ENCODE data around the gene RPRD1B. TPM values are rescaled to one million over a fixed set of nuclear protein-coding genes. Genes with fewer than 3 reads are reported as not detected.
"Not testable (repeated sequence)": the region's sequence is repeated elsewhere in the genome, so short reads cannot be mapped to it uniquely, and the experiment has no call there.

Gene RPRD1B
- polyA plus RNA-seq, 3 donors = 36.1 to 36.4 (median 36.2) TPM

GRCh38 chr20:38095017-38095686 lies 61.6 kb downstream of the RPRD1B start:
- no peak for DNase-seq (ENCODE audit: low read depth in 3 of 3, low spot score in 2 of 3)

- no peak for DNase-seq (ENCODE audit: low read depth in 3 of 3, low spot score in 2 of 3)
These were observed 65.4 kb downstream of the RPRD1B start for GRCh38 chr20:38098952-38099351.

GRCh38 chr20:38102206-38102605 lies 68.7 kb downstream of the RPRD1B start:
- DNase-seq (ENCODE audit: low read depth in 3 of 3, low spot score in 2 of 3) = not testable (repeated sequence)

- no peak for DNase-seq (ENCODE audit: low read depth in 3 of 3, low spot score in 2 of 3)
These were observed 70.7 kb downstream of the RPRD1B start for GRCh38 chr20:38104285-38104684.

- DNase-seq (ENCODE audit: low read depth in 3 of 3, low spot score in 2 of 3) = no peak
These were observed 72.9 kb downstream of the RPRD1B start for GRCh38 chr20:38106461-38106860.

- DNase-seq (ENCODE audit: low read depth in 3 of 3, low spot score in 2 of 3) = not testable (repeated sequence)
These were observed 73.8 kb downstream of the RPRD1B start for GRCh38 chr20:38107386-38107785.

GRCh38 chr20:38107916-38108315 lies 74.4 kb downstream of the RPRD1B start:
- DNase-seq (ENCODE audit: low read depth in 3 of 3, low spot score in 2 of 3) = not testable (repeated sequence)

GRCh38 chr20:38108438-38108985 lies 75.0 kb downstream of the RPRD1B start:
- no peak for DNase-seq (ENCODE audit: low read depth in 3 of 3, low spot score in 2 of 3)

GRCh38 chr20:38108986-38109541 lies 75.5 kb downstream of the RPRD1B start:
- peak in 1 of 3 donors; percentile 23 for DNase-seq (ENCODE audit: low read depth in 3 of 3, low spot score in 2 of 3)

- DNase-seq (ENCODE audit: low read depth in 3 of 3, low spot score in 2 of 3) = no peak
These were observed 76.3 kb downstream of the RPRD1B start for GRCh38 chr20:38109591-38110524.

- DNase-seq (ENCODE audit: low read depth in 3 of 3, low spot score in 2 of 3) = no peak
These were observed 77.1 kb downstream of the RPRD1B start for GRCh38 chr20:38110525-38111178.

- DNase-seq (ENCODE audit: low read depth in 3 of 3, low spot score in 2 of 3) = no peak
These were observed 78.1 kb downstream of the RPRD1B start for GRCh38 chr20:38111366-38112232.

- DNase-seq (ENCODE audit: low read depth in 3 of 3, low spot score in 2 of 3) = no peak
These were observed 78.8 kb downstream of the RPRD1B start for GRCh38 chr20:38112261-38112929.

- no peak for DNase-seq (ENCODE audit: low read depth in 3 of 3, low spot score in 2 of 3)
These were observed 79.4 kb downstream of the RPRD1B start for GRCh38 chr20:38112930-38113294.

GRCh38 chr20:38113401-38114325 lies 80.1 kb downstream of the RPRD1B start:
- DNase-seq (ENCODE audit: low read depth in 3 of 3, low spot score in 2 of 3) = no peak

GRCh38 chr20:38114353-38114791 lies 80.8 kb downstream of the RPRD1B start:
- DNase-seq (ENCODE audit: low read depth in 3 of 3, low spot score in 2 of 3) = no peak

- no peak for DNase-seq (ENCODE audit: low read depth in 3 of 3, low spot score in 2 of 3)
These were observed 81.7 kb downstream of the RPRD1B start for GRCh38 chr20:38115205-38115604.

GRCh38 chr20:38115896-38116295 lies 82.3 kb downstream of the RPRD1B start:
- DNase-seq (ENCODE audit: low read depth in 3 of 3, low spot score in 2 of 3) = no peak

Measured in right renal cortex interstitium (tissue), 3 donors.